Measurements from ENCODE around the gene NFE2L1.
"Not testable (repeated sequence)": the region's sequence is repeated elsewhere in the genome, so short reads cannot be mapped to it uniquely, and the experiment has no call there.

Gene NFE2L1

GRCh38 chr17:48047741-48048383, at the start of gene NFE2L1:
NFE2L1 (plus strand) TSS chr17:48048359; CDS start chr17:48051119, 2,760 bp downstream.
- peak; percentile 98 to 99 for DNase-seq

GRCh38 chr17:47999582-47999981, 48.6 kb upstream of the NFE2L1 start:
- DNase-seq: no peak

GRCh38 chr17:48001197-48001596, 47.0 kb upstream of the NFE2L1 start:
- no peak for DNase-seq

- not testable (repeated sequence) for DNase-seq
Observed at GRCh38 chr17:48001657-48002056, 46.5 kb upstream of the NFE2L1 start.

DNA sequence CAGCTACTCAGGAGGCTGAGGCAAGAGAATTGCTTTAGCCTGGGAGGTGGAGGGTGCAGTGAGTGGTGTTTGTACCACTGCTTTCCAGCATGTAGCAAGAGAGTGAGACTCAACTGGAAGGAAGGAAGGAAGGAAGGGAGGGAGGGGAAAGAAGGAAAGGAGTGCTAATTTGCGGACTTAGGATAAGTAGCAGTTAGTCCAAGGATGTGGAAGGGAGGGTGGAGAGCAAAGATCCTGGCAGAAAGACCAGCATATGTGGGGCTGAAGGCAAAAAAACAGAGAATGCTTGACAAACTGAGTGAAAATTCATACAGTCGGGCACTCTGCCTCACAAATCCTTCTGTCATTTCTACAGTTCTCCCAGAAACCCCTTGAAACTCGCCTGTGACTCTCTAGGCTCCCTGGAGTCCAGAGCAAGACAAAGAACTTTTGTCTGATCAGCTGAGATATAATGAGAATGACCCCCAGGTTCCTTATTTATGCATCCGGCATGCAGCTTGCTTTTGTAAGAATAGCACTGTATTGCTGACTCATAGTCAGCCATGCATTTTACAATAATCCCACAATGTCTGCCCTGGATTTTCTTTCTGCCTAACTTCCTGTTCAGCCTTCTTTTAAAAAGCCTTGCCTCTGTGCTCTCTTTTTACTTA, 45.8 kb upstream of the NFE2L1 start:
- DNase-seq: no peak

DNA sequence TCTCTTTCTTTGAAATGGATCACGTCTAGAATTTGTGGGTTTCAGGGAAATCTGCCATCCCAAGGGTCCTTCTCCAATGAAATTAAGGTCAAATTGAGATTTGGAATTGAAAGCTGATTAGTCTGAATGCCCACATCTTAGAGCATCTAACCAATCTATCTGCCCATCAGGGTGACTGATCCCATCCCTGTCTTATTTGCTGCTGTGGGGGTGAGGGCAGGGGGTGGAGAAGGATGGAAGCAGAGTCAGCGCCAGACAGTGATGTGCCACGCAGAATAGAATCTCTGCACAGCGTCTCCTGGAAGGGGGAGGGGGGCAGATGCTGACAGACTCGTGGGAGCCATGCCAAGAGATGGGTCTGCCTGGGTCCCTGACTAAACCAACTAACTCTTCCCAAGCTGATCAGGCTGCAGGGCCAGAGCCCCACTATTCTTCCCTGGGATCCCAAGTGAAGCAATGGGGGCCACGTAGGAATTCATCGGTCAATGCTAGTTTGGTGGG, 45.2 kb upstream of the NFE2L1 start:
- no peak for DNase-seq

DNA sequence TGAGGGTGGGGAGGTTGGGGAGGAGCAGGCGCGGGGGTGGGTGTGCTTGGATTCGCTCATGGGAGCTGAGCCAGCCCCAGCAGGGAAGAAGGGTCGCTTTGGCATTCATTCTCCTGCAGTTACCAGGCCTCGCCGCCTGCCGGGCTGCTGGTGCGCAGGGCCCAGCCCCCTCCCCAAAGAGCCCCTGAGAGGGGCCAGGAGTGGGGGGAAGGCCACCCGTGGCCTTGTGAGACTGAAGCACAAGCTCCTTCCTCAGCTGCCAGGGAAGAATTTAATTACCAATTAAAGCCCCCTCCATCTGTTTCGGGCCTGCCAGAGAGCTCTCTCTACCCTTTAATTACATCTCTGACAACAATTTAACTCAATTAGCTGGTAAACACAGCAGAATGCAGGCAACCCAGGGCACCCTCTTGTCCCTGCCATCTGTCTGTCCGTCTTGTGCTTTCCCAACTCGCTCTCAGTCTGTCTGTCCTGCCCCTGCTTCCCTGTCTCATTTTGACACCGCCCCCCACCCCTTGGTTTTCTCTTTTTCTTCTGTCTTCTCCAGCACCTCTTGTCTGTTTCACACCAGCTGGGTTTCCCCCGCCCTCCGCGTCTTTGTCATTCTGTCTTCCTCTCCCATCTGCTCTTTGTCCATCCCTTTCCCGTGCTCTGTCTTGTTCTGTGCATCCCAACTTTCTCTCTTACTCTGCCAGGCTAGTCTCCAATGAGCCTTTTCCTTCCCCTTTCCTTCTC, 44.6 kb upstream of the NFE2L1 start:
- DNase-seq: no peak

DNA sequence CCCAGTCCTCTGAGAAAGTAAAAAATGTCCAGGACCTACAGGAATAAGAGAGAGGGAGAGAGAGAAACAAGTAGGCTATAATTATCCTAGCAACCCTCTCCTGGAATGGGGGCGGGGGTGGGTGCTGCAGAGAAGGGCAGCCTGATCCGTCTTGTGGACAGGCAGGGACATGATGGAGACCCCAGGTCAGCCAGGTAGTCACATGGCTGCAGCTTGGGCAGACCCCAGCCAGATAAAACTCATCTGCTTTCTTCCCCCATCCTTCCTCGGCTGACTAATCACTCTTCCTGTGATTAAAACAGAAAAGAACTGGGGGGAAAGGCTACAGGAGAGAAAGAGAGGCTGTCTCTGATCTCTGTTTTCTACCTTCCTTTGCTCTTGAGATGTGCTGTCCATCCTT, 43.2 kb upstream of the NFE2L1 start:
- no peak for DNase-seq

- no peak for DNase-seq
Observed at GRCh38 chr17:48006936-48007709, 41.0 kb upstream of the NFE2L1 start.

- no peak for DNase-seq
Observed at GRCh38 chr17:48010193-48010592, 38.0 kb upstream of the NFE2L1 start.

- peak; percentile 41 to 57 for DNase-seq
Observed at GRCh38 chr17:48011405-48012150, 36.6 kb upstream of the NFE2L1 start.

DNA sequence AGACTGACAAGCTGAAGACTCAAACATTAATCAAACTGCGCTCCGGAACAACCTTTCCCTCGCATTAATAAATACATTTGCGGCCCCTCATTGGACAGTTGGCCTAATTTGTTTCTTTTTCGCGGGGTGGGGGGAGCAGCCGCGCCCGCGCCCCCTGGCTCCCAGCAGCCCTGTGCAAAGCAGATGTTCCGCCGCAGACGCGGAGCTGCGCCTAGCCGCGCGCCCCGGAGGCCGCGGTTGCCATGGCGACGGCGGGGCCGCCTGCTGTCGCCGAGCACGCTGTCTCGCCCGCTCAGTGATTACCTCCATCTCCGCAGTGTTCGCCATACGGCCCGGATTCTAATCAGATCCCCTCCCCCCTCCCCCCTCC, 36.0 kb upstream of the NFE2L1 start:
- DNase-seq: peak; percentile 59 to 66

DNA sequence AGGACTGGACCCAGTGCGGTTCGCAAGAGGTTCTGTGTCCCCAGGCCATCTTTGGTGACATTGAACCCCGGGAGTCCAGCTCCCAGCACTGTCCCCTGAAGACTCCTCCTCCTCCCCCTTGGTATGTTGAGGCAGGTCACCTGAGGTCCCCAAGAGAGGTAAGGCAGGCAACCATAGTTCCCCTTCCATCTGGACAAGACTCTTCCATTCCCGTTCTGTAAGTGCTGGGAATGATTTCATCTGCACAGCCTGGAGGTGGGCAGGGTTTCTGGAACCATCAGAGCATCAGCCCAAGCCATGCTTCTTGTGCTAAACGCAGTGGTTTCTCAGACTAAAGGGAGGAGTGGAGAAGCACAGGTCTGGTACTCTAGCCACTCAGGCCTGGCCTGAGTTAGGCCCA, 35.5 kb upstream of the NFE2L1 start:
- no peak for DNase-seq

GRCh38 chr17:48013876-48014594, 34.1 kb upstream of the NFE2L1 start:
- DNase-seq: no peak

DNA sequence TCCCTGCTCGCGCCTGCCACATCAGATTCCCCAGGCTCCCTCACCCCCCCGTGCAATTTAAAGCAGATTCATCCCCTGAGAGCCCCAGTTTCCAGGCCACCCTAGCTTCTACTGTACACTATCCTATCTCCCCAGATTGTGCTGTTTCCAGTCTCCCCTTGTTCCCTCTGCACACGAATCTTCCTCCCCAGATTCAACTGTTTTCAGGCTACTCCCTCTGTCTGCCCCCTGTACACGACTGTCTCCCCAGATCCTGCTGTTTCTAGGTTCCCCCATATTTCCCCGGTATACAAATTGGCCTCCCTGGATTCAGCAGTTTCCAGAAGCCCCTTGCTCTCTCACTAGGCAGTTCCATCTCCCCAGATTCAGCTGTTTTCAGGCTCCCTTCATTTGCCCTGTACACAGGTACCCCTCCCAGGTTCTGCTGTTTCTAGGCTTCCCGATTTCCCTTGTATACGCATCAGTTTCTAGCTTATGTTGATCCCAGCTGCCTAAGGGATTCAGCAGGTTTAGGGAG, 33.5 kb upstream of the NFE2L1 start:
- DNase-seq: no peak

DNA sequence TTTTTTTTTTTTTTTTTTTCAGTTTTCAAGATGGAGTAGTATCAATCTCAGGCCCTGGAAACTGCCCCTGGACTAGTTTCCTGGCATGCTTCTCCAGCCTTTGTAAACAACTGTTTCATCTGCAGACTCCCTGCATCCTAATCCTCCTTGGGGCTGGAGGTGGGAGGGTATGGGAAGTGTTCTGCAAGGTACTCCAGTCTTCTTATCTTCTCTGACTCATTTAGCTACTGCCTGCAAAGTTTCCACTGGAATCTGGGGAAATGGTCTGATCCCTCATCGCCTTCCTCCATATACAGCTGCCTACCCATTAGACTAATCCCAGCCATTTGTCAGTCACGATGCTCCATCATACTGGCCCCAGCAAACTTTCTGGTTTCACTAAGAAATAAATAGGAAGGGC, 32.0 kb upstream of the NFE2L1 start:
- DNase-seq: no peak

- DNase-seq: not testable (repeated sequence)
Observed at GRCh38 chr17:48017817-48018158, 30.4 kb upstream of the NFE2L1 start.

DNA sequence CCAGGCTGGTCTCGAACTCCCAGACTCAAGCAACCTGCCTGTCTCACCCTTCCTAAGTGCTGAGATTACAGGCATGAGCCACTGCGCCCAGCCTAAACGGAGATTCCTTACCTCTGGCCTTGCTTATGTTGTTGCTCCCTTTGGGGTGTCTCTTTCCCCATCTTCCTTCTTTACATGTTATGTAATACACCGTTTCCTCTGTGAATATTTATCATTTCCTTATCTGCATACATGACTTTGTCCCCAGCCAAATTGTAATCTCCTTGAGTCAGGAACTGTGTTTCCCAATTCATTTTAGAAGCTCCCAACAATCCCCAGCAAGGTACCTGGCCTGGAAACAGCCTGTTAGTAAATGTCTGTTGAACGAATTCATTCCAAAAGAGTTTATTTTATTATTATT, 26.2 kb upstream of the NFE2L1 start:
- DNase-seq: no peak

GRCh38 chr17:48022901-48023300, 25.3 kb upstream of the NFE2L1 start:
- DNase-seq: no peak

DNA sequence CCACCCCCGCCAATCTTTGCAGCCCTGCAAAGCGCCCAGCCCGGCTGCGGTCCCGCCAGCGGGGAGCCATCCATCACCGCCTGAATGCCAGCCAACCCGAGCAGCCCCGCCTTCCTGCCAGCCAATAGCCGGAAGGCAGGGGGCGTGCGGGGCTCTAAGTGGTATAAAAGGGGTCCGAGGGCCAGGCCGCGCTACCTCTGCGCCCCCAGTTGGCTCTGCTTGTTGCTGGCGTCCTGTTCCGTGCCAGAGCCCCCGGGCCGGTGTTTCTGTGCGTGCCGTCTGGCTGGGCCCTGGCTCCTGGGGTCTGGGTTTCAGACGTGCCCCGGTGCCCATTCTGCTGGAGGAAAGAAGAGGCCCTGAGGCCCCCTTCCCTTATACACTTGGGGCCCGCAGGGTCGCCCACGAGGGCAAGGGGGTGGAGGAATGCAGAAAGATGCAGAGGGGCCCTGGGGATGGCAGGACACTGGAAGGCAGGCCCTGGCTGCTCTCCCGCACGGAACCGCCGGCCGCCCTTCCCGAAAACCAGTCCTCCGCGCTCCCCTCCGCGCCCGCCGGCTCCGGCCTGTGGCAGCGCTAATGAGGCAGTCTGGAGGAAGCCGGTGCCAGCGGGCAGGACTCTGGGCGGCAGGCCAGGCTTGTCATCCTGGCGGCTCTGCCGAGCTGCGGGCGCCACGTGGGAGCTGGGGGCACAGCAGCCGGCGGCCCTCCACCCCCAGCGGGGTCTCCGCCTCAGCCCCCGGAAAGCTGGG, 24.6 kb upstream of the NFE2L1 start:
- peak; percentile 45 to 60 for DNase-seq

Data from activated CD4-positive, alpha-beta T cell treated with anti-CD3 and anti-CD28 coated beads, Interleukin-2, amount 50 U/mL, for 48 hours (primary cell).